Glutamatergic neuron (in vitro differentiated cells): ENCODE measurements around the gene VKORC1L1. TPM values are rescaled to one million over a fixed set of nuclear protein-coding genes. Genes with fewer than 3 reads are reported as not detected.
"Not testable (repeated sequence)": the region's sequence is repeated elsewhere in the genome, so short reads cannot be mapped to it uniquely, and the experiment has no call there.

Experiments used
- DNase-seq: peaks from one replicate; pipeline ENCODE4 v3.0.0; 2022
- H3K27ac Mint-ChIP-seq: one replicate; pipeline ENCODE4 v1.8.0; 2020; ENCODE audit warnings: mild to moderate bottlenecking, mixed read lengths, inconsistent platforms; ENCODE audit not compliant: unreplicated experiment
- H3K27me3 Mint-ChIP-seq: one replicate; pipeline ENCODE4 v1.8.0; 2020; ENCODE audit warnings: mild to moderate bottlenecking, moderate library complexity, mixed read lengths, inconsistent platforms; ENCODE audit not compliant: unreplicated experiment
- H3K36me3 Mint-ChIP-seq: one replicate; pipeline ENCODE4 v1.8.0; 2020; ENCODE audit warnings: mild to moderate bottlenecking, mixed read lengths, inconsistent platforms; ENCODE audit not compliant: unreplicated experiment
- H3K4me1 Mint-ChIP-seq: one replicate; pipeline ENCODE4 v1.8.0; 2020; ENCODE audit warnings: mild to moderate bottlenecking, low read depth, mixed read lengths, inconsistent platforms; ENCODE audit not compliant: unreplicated experiment
- H3K4me3 Mint-ChIP-seq: one replicate; pipeline ENCODE4 v1.8.0; 2020; ENCODE audit warnings: mild to moderate bottlenecking, mixed read lengths, inconsistent platforms; ENCODE audit not compliant: unreplicated experiment
- H3K9me3 Mint-ChIP-seq: one replicate; pipeline ENCODE4 v1.8.0; 2020; ENCODE audit warnings: mild to moderate bottlenecking, moderate library complexity, mixed read lengths, inconsistent platforms; ENCODE audit not compliant: unreplicated experiment
- CTCF ChIP-seq: fragments of 200-600 bp; sonication (generic); IDR thresholded peaks from one replicate; pipeline ENCODE4 v1.5.0; 2021; ENCODE audit not compliant: partially characterized antibody, unreplicated experiment
- total RNA-seq: library from RNA; stranded (reverse); fragmentation: NEBNext Ultra II Directional; extraction: Animal tissue kit (Norgen Biotek cat#: 25700); gene quantifications from one replicate; pipeline ENCODE4 v1.2.1, GENCODE V29; 2021; ENCODE audit not compliant: unreplicated experiment

VKORC1L1 gene
- total RNA-seq, 1 donor from 2014 or later, result 17.0 TPM

- TF ChIP-seq CTCF, result no peak
- H3K9me3 Mint-ChIP-seq, result no peaks in the 10 kb centered on the region
- H3K27me3 Mint-ChIP-seq, result peaks cover 3% of the 10 kb centered on the region
- no peaks in the 10 kb centered on the region for H3K4me1 Mint-ChIP-seq
- no peak overlapping the region for H3K4me3 Mint-ChIP-seq
- no peak for DNase-seq
- no peaks in the 10 kb centered on the region for H3K36me3 Mint-ChIP-seq
- no peak overlapping the region for H3K27ac Mint-ChIP-seq
Observed at GRCh38 chr7:65983965-65984658, 111.2 kb downstream of the VKORC1L1 start.

GRCh38 chr7:65988084-65988483, 115.2 kb downstream of the VKORC1L1 start:
- Mint-ChIP-seq H3K27me3 (peaks cover 1% of the 10 kb centered on the region), H3K36me3 (no peaks in the 10 kb centered on the region), H3K9me3 (no peaks in the 10 kb centered on the region), H3K27ac (no peak overlapping the region), H3K4me1 (no peaks in the 10 kb centered on the region), H3K4me3 (no peak overlapping the region)
- no peak for DNase-seq
- no peak for TF ChIP-seq CTCF

DNA sequence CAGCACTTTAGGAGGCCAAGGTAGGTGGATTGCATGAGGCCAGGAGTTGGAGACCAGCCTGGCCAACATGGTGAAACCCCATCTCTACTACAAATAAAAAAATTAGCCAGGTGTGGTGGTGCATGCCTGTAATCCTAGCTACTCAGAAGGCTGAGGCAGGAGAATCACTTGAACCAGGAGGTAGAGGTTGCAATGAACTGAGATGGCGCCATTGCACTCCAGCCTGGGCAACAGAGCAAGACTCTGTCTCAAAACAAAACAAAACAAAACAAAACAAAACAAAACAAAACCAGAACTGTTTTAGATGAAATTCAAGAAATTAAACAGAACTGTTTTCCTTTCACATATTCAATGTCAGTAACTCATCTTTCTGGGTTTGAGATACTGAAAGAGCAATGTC, 115.6 kb downstream of the VKORC1L1 start:
- not testable (repeated sequence) for H3K27me3 Mint-ChIP-seq, H3K27ac Mint-ChIP-seq, H3K4me3 Mint-ChIP-seq, H3K36me3 Mint-ChIP-seq, H3K9me3 Mint-ChIP-seq, DNase-seq, H3K4me1 Mint-ChIP-seq

- H3K27me3 Mint-ChIP-seq, result peaks cover 1% of the 10 kb centered on the region
- no peaks in the 10 kb centered on the region for H3K9me3 Mint-ChIP-seq
- no peak overlapping the region for H3K27ac Mint-ChIP-seq
- no peak for DNase-seq
- TF ChIP-seq CTCF, result no peak
- no peaks in the 10 kb centered on the region for H3K4me1 Mint-ChIP-seq
- no peak overlapping the region for H3K4me3 Mint-ChIP-seq
- H3K36me3 Mint-ChIP-seq, result no peaks in the 10 kb centered on the region
Observed at GRCh38 chr7:65989694-65990080, 116.8 kb downstream of the VKORC1L1 start.

- not testable (repeated sequence) for H3K36me3 Mint-ChIP-seq, DNase-seq, H3K27me3 Mint-ChIP-seq, H3K9me3 Mint-ChIP-seq, H3K4me1 Mint-ChIP-seq, H3K4me3 Mint-ChIP-seq, H3K27ac Mint-ChIP-seq
Observed at GRCh38 chr7:65991829-65992228, 119.0 kb downstream of the VKORC1L1 start.

- H3K27ac Mint-ChIP-seq, result no peak overlapping the region
- no peak for TF ChIP-seq CTCF
- no peaks in the 10 kb centered on the region for H3K36me3 Mint-ChIP-seq
- H3K4me3 Mint-ChIP-seq, result no peak overlapping the region
- H3K9me3 Mint-ChIP-seq, result no peaks in the 10 kb centered on the region
- no peaks in the 10 kb centered on the region for H3K4me1 Mint-ChIP-seq
- DNase-seq, result no peak
- peaks cover 1% of the 10 kb centered on the region for H3K27me3 Mint-ChIP-seq
Observed at GRCh38 chr7:65992526-65992925, 119.7 kb downstream of the VKORC1L1 start.

DNA sequence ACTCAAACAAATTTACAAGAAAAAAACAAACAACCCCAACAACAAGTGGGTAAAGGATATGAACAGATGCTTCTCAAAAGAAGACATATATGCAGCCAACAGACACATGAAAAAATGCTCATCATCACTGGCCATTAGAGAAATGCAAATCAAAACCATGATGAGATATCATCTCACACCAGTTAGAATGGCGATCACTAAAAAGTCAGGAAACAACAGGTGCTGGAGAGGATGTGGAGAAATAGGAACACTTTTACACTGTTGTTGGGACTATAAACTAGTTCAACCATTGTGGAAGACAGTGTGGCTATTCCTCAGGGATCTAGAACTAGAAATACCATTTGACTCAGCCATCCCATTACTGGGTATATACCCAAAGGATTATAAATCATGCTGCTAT, 122.1 kb downstream of the VKORC1L1 start:
- not testable (repeated sequence) for H3K4me3 Mint-ChIP-seq, DNase-seq, H3K9me3 Mint-ChIP-seq, H3K27ac Mint-ChIP-seq, H3K27me3 Mint-ChIP-seq, H3K4me1 Mint-ChIP-seq, H3K36me3 Mint-ChIP-seq

DNA sequence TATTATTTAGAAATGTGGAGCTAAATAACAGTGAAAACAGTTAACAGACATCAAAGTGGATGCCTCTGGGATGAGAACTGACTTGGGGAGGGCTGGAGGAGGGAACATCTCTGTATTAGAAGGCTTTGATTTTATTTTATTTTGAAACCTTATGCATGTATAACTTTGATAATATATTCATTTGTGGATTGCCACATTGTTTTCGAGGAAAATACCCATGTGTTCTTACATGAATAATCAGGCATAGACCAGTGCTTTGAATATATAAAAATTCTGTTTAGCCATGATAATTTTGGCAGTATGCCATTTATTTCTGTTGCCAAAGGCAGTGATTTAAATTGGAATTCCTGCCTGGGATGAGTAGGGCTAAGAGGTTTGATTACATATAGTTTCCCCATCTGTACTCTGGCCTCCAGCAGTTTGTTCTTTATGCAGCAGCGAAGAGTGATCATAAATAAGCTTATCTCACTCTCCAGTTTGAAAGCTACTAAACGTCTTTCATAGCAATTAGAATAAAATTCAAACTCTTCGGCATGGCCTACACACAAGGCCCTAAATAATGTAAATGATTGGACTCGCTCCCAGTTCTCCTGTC, 128.0 kb downstream of the VKORC1L1 start:
- not testable (repeated sequence) for H3K9me3 Mint-ChIP-seq, H3K36me3 Mint-ChIP-seq, H3K4me1 Mint-ChIP-seq, DNase-seq, H3K4me3 Mint-ChIP-seq, H3K27ac Mint-ChIP-seq, H3K27me3 Mint-ChIP-seq

DNA sequence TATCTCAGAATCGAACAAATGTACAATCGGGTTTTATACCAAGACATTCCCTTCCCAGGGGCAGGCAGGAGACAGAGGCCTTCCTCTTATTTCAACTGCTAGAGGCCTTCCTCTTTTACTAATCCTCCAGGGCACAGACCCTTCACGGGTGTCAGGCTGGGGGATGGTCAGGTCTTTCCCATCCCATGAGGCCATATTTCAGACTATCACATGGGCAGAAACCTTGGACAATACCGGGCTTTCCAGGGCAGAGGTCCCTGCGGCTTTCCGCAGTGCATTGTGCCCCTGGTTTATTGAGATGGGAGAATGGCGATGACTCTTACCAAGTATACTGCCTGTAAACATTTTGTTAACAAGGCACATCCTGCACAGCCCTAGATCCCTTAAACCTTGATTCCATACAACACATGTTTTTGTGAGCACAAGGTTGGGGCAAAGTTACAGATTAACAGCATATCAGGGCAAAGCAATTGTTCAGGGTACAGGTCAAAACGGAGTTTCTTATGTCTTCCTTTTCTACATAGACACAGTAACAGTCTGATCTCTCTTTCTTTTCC, 132.3 kb downstream of the VKORC1L1 start:
- not testable (repeated sequence) for H3K9me3 Mint-ChIP-seq, H3K4me3 Mint-ChIP-seq, H3K27me3 Mint-ChIP-seq, DNase-seq, H3K36me3 Mint-ChIP-seq
- peaks cover 20% of the 10 kb centered on the region for H3K4me1 Mint-ChIP-seq
- H3K27ac Mint-ChIP-seq, result peak overlapping the region; percentile 35
